ENCODE measurements around the gene DCUN1D2.
"Not testable (repeated sequence)": the region's sequence is repeated elsewhere in the genome, so short reads cannot be mapped to it uniquely, and the experiment has no call there.

Gene DCUN1D2

DNA sequence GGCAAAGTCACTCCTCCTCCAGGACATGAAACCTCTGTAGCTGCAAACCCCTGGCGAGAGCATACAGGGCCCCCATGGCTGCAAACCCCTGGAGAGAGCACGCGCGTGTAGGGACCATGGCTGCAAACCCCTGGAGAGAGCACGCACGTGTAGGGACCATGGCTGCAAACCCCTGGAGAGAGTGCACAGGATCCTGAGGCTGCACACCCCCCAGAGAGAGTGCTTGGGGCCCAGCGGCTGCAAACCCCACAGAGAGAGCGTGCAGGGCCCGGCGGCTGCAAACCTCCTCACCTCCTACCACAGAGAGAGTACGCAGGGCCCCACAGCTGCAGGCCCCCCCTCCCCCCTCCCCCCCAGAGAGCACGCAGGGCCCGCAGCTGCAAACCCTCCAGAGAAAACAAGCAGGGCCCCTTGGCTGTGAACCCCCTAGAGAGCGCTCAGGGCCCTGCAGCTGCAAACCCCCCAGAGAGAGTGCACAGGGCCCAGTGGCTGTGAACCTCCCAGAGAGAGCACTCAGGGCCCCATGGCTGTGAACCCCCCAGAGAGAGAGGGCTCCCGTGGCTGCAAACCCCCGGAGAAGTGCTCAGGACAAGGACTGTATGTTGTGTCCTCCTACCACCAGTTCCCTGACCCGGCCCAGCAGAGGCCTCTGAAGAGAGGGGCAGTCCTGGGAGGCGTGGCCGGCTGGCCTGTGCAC lies 44.6 kb downstream of the DCUN1D2 start:
- DNase-seq (ENCODE audit: low read depth): no peak

DNA sequence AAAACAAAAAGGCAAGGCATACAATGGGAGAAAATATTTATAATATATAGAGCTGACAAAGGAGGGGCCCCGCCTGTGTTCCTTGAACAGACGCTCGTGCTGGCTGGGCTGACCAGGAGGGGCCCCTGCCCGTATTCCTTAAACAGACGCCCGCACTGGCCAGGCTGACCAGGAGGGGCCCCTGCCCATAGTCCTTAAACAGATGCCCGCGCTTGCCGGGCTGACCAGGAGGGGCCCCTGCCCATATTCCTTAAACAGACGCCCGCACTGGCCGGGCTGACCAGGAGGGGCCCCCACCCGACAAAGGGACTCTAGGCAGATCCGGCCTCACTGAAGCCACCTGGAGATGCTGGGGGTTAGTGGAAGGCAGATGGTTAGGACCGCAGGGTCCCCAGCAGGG lies 46.5 kb downstream of the DCUN1D2 start:
- DNase-seq (ENCODE audit: low read depth): no peak

DNA sequence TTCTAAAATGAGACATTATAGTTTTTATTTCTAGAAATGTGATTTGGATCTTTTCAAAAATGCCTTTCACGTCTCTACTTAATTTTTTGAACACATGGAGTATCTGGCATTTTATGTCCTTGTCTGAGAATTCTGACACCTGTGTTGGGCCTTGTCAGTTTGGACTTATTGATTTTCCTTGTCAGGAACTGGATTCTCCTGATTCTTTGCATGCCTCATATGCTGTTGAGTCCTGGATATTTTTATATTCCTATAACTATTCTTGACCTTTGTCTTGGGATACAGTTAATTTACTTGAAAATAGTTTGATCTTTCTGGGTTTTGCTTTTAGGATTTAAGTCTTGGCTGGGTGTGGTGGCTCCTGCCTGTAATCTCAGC lies 47.5 kb downstream of the DCUN1D2 start:
- no peak for DNase-seq (ENCODE audit: low read depth)

DNA sequence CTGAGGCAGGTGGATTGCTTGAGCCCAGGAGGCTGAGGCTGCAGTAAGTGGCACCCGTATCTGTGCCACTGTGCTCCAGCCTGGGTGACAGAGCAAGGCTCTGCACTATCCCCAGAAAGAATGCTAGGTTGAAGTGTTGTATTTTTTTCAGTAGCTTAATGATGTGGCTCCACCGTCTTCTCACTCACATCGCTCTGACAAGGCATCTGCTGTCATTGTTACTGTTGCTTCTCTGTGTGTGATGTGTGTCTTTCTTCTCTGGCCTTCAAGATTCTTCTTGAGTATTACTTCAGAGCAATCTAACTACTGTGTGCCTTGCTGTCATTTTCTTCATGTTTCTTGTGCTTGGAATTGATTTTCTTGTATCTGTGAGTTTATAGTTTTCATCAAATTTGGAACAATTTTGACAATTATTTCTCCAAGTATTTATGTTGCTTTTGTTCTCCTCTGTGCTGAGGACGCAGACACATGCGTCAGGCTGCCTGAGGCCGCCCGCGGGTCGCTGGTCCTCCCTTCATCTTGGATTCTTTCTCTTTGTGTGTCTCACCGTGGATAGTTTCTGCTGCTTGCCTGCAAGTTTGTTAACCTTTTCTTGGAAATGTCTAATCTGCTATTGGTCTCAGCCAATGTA lies 48.0 kb downstream of the DCUN1D2 start:
- DNase-seq (ENCODE audit: low read depth): no peak

DNA sequence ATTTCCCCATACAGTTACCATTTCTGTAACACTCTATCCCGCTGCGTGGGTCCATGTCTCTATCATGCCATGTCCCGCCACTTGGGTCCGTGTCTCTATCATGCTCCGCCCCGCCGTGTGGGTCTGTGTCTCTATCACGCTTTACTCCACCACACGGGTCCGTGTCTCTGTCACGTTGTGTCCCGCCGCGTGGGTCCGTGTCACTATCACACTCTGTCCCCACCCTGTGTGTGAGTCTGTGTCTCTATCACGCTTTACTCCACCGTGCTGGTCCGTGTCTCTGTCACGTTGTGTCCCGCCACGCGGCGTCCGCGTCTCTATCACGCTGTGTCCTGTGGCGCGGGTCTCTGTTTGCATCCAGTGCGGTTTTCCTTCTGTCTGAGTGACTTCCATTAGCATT lies 48.9 kb downstream of the DCUN1D2 start:
- no peak for DNase-seq (ENCODE audit: low read depth)

DNA sequence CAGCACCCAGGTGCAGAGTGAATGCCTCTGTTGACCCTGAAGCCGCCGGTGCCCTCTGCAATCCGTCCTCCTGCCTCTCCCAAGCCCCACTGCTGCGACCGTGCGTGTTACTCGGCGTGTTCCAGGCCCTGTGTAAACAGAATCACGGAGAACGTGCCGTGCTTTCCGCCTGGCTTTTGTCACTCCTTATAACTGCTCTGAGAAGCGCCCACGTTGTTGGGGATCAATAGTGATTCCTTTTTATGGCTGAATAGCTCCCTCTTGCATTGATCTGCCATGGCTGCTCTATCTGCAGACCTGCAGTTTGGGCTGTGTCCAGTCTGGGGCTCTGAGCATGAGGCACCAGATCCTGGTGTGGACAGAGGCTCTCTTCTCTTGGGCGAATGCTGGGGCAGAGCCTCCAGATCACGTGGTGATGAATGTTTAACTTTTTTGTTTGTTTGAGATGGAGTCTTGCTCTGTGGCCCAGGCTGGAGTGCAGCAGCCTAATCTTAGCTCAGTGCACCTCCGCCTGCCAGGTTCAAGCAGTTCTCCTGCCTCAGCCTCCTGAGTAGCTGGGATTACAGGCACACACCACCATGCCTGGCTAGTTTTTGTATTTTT lies 53.0 kb downstream of the DCUN1D2 start:
- DNase-seq (ENCODE audit: low read depth): no peak

DNA sequence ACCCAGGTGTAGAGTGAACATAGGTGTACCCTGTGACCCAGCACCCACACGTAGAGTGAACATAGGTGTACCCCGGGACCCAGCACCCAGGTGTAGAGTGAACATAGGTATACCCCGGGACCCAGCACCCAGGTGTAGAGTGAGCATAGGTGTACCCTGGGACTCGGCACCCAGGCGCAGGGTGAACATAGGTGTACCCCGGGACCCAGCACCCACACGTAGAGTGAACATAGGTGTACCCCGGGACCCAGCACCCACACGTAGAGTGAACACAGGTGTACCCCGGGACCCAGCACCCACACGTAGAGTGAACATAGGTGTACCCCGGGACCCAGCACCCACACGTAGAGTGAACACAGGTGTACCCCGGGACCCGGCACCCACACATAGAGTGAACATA lies 53.6 kb downstream of the DCUN1D2 start:
- not testable (repeated sequence) for DNase-seq (ENCODE audit: low read depth)

DNA sequence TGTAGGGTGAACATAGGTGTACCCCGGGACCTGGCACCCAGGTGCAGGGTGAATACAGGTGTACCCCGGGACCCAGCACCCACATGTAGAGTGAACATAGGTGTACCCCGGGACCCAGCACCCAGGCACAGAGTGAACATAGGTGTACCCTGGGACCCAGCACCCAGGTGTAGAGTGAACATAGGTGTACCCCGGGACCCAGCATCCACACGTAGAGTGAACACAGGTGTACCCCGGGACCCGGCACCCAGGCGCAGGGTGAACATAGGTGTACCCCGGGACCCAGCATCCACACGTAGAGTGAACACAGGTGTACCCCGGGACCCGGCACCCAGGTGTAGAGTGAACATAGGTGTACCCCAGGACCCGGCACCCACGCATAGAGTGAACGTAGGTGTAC lies 54.6 kb downstream of the DCUN1D2 start:
- DNase-seq (ENCODE audit: low read depth): not testable (repeated sequence)

DNA sequence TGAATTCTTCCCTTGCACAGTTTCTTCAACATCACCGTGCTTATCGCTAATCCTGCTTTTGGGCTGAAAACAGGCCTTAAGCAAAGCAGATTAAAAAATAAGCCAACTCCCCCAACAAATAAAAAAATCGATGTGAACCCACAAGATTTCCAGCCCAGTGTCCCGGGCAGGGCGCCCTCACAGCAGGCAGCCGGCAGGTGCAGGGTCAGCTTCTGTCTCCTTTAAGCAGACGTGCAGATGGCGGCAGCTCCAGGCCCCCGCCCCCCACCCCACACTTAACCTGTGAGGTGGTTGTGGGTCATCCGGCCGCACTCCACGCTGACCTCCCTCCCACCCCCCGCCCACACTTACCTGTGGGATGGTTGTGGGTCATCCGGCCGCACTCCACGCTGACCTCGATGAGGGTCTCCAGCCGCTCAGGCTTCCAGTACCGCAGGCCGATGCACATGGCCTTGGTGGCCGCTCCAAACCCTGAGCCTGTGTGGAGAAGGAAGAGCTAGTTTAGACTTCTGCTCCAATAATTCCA lies 57.1 kb downstream of the DCUN1D2 start:
- no peak for DNase-seq (ENCODE audit: low read depth)

DNA sequence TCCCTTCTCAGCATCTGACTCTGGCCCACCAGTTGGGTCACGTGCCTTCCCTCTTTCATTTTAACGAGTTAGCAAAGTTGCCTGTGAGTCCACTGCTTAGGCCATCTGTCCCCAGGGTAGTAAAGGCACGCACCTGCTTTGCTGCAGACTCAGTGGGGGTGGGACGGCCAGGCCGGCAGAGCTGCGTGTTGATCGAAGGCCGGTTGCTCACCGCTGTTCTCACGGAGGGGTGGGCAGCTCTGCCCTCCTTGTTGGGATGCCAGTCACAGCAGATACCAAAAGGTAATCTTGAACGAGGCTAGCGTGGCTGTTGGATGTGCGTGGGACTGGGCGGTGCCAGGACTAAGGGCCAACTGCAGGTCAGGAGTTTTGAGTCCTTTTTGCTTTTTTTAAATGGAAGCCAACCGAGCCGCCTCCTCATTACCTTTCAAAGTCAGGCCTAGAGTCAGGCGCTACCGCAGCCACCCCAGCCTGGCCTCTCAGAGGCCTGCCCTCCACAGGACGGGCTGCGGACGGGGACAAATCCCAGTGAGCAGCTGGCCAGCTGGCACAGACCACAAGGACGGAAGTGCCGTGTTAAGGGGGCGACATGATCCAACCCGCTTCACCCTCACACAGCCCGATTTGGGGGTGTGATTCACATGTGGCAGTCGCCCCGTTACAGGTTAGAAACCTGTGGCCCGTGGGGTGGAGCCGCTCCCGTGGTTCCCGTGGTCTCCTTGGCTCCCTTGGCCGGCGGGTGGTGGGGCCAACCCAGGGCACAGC lies 57.8 kb downstream of the DCUN1D2 start:
- DNase-seq (ENCODE audit: low read depth): no peak

DNA sequence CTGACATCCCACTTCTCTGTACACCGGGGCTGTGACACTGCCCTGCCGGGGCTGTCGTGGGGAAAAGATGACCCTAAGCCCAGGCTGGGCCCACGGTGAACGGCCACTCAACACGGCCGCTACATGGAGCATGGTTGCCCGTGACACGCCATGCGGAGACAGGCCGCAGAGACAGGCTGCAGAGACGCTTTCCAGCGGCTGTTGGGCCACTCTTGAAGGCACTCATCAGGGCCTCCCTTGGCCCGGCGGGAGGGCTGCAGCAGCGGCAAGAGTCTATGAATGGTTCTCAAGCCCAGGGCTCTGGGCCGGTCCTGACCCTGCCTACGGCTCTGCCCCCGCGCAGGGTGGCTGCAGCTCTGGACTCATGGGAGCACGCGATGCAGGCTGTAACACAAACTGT lies 59.3 kb downstream of the DCUN1D2 start:
- no peak for DNase-seq (ENCODE audit: low read depth)

DNA sequence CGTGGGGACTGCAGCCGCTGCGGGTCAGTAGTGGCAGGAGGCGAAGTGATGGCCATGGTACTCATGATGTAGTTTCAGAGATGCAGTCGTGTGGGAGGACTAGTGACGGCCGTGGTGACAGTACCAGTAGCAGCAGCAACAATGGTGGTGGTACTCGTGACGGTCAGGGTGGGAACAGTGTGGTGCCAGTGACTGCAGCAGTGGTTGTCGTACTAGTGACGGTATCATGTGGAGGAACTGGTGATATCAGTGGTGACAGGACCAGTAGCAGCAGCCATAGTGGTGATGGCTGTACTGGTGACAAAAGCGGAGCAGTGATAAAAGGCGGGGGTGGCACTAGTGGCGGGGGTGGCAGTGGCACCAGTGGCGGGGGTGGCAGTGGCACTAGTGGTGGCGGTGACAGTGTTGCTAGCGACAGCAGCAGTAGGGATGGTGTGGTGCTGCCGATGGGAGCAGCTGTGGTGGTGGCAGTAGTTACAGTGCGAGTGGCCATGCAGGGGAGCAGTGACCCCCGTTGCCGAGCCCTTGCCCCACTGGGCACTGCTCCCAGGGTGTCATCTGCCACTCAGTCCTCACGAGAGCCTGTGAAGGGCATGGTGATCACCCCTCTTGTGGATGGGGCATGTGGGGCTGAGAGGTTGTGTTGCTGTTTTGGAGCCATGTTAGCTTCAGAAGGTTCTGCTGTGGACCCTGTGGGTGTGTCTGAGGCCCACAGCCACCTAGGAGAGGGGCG lies 60.0 kb downstream of the DCUN1D2 start:
- DNase-seq (ENCODE audit: low read depth): no peak

DNA sequence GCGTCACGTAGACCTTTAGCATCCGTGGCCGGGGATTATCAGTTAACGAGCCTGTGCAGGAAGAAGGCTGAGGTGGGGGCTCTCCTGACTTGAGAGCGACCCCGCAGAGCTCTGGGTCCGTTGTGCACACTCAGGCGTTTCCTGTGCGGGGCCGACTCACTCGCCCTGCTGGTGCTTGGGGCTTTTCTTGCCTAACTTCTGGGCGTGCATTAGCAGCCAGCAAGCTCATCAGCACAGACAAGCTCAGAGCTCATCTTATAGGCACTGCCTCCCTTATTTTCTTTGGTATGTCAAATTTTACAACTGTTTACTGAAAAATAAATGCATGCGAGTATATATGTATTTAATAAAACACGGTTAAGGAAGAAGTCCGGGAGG lies 60.9 kb downstream of the DCUN1D2 start:
- no peak for DNase-seq (ENCODE audit: low read depth)

DNA sequence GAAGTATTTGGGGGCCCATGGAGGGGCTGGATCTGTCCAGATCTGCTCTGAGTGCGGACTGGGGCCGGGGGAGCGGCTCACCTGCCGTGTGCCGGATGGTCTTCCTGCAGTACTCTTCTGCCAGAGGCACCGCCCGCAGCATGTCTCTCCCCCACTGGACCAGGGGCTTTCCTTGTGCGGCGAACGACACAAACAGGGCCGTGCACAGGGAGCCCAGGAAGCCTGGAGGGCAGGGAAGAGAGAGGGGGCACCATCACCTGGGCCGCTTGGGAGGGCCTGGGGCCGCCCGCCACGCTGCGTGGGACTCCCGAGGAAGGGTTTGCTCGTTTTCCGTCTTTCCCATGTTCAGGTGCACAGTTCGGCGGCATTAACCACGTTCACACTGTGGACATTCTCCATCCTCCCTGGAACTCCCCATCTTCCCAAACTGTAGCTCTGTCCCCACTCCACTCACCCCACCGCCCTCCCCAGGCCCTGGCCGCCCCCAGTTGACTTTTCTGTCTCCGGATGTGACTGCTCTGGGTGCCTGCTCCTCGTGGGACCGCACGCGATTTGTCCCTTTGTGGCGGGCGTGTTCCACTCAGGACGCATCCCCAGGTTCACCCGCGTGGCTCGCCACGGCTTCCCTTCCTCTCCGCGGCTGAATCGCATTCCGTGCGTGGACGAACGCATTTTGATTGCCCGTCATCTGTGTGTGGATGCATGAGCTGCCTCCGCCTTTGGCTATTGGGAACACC lies 61.5 kb downstream of the DCUN1D2 start:
- DNase-seq (ENCODE audit: low read depth): no peak

DNA sequence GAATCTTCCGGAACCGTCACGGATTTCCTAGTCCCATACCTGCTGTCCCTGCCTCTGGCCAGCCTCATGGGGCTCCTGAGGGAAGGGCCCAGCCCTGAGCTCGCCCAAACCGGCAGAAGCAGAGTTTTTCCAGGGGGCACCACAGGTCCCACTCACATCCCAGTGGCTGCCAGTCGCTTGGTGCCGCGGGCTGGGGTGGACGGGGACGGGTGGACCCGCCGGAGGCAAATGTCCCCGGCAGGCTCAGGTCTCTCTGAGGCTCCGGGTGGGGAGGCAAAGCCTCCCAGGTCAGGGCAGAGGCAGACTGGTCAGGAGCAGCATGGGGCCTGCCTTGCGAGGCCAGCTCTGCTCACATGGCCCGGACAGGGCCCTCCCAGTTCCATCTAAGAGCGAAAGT lies 62.0 kb downstream of the DCUN1D2 start:
- no peak for DNase-seq (ENCODE audit: low read depth)

DNA sequence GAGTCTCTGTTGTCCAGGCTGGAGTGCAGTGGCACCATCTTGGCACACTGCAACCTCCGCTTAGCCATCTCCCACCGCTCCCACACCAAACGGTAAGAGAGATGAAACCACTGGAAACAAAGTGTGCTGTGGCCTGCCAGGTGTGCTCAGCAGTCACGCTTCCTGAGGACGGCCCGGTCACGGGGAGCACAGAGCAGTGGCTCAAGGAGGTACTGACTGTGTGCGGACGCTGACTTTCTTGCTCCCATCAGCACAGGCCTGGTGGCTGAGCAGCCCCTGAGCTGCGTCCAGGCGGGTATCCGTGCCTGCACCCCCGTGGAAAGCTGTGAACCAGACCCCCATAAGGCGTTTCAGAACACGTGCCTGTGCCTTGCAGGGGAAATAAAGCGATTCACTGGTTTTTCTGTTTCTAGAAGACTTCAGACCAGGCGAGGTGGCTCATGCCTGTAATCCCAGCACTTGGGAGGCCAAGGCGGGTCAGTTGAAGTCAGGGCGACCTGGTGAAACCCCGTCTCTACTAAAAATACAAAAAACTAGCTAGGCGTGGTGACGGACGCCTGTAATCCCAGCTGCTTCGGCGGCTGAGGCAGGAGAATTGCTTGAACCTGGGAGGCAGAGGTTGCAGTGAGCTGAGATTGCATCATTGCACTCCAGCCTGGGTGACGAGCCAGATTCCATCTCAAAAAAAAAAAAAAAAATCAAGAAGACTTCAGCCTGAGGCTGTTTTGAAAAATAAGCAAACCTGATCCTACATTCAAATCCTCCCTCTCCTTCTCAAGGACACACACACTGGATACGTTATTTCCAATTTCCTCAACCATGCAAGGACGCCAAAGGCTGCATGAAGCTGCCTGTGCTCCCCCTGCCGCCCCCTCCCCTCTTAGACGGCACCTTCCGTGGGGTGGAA lies 62.7 kb downstream of the DCUN1D2 start:
- DNase-seq (ENCODE audit: low read depth): no peak

DNA sequence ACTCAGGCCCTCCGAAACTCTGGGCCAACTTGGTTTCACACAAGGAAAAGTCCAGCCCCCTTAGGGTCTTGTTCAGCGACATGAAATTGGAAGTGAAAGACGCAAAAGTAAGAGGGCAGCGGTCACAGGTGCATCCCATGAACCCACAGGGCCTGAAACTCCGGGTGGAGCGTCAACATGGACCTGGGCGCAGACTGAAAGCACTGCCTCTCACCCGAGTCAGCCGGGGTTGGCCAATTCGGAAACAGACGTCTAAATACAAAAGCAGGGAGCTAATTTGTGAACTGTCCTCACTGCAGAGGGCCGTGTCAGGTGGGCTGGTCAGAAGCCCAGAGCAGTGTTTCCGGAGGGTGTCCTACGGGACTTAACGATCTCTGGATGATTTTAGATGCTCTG lies 63.9 kb downstream of the DCUN1D2 start:
- no peak for DNase-seq (ENCODE audit: low read depth)

DNA sequence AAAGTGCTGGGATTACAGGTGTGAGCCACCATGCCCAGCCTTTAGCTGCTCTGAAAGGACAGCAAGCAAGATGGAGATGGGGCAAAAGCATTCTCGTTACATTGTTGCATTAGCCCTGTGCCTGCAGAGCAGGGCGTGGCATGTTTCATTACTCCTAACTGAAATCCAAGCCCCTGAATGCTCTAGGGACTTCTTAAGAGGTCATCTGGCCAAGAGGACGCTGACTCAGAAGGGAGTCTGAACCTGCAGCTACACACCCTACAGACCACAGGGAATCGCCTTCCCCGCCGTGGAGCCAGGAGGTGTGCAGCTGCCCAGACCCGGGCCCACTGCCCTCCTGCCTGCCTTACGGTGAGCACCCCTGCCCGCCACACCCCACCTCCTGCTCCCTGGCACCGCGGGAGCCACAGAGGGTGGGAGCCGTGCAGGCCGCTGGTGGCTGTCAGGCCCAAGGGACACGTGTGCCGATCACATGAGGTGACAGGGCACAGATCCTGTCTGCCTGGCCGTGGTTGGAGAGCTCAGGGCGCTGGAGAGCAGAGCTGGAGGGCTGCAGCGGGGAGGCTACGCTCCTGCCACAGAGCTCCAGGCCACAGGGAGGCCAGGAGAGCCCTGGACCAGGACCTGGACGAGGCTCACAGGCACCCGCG lies 64.4 kb downstream of the DCUN1D2 start:
- DNase-seq (ENCODE audit: low read depth): no peak

DNA sequence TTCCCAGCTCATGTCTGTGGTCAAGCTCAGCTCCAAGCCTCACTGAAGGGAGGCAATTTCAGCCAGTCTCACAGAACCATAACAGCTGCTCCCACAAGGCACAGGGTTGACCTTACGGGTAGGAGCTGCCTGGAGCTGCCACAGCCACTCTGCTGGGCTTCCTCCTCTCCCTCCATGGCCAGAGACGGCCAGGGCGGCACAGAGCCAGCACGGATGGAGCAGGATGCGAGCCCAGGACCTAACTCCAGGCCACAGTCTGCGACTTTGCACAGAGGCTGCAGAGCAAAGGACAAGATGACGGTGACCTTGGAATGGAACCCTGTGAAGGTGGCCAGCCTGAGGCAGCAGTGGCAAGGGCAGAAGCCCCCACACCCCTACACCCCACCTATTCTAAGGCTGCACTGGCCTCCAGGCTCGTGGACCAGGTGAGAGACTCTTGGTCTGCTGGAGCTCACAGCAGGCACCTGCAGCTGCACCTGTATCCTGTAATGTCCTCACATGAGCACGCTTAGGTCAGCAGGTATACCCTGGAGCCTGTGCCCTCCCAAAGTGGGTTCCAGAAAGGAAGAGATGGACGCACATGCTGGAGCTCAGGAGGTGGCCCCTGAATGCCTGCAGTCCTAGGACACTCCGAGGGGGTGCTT lies 66.9 kb downstream of the DCUN1D2 start:
- no peak for DNase-seq (ENCODE audit: low read depth)

Measured in stimulated activated CD8-positive, alpha-beta memory T cell treated with anti-CD3 and anti-CD28 coated beads, Interleukin-7, amount 100 ng/mL, for 24 hours (primary cell).